HG02970 (cell line): ENCODE measurements around the gene PPFIA2.

ENCODE experiments used
- ATAC-seq: cut with Tn5 transposase; IDR thresholded peaks from one replicate; pipeline ENCODE4 v1.9.1; 2021; ENCODE audit warnings: mild to moderate bottlenecking, moderate library complexity, moderate number of reproducible peaks; ENCODE audit not compliant: unreplicated experiment, low FRiP score

The PPFIA2 gene

DNA sequence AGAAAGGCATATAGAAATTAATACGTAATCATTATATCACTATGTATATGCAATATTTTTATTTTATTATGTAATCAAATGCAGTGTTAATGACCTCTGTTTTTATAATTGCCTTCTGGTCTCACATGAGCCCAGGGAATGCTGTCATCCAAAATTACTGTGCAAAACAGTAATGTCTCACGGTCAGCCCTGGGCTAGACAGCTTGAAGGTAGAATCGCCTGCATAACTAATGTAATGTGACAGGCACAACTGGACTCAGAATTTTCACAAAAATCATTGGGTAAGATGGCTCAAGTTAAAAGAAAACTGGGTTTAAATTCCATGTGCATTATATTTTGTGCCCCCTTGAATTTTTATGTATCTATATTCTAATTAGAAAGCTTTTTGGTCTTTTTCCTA lies 293.3 kb downstream of the PPFIA2 start:
- no peak for ATAC-seq

DNA sequence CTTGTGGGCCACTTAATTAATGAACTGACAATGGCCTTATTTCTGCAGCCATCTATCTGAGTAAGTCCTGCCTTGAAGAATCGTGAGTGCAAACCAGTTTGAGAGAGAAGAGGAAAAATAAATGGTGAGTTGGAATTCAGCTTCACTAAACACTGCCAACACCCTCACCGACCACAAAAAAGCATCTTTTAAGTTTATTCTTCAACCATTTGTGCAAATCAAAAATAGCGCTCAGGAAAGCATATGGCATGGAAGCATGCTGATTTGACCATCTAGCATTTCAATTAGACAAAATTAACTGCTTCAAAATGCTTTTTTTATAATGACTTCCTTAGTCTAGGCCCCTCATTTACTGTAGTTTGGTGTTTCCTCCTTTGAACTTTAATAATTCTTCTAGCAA lies 294.0 kb downstream of the PPFIA2 start:
- ATAC-seq, result no peak

- no peak for ATAC-seq
Measured at GRCh38 chr12:81461163-81461562, 298.0 kb downstream of the PPFIA2 start.

DNA sequence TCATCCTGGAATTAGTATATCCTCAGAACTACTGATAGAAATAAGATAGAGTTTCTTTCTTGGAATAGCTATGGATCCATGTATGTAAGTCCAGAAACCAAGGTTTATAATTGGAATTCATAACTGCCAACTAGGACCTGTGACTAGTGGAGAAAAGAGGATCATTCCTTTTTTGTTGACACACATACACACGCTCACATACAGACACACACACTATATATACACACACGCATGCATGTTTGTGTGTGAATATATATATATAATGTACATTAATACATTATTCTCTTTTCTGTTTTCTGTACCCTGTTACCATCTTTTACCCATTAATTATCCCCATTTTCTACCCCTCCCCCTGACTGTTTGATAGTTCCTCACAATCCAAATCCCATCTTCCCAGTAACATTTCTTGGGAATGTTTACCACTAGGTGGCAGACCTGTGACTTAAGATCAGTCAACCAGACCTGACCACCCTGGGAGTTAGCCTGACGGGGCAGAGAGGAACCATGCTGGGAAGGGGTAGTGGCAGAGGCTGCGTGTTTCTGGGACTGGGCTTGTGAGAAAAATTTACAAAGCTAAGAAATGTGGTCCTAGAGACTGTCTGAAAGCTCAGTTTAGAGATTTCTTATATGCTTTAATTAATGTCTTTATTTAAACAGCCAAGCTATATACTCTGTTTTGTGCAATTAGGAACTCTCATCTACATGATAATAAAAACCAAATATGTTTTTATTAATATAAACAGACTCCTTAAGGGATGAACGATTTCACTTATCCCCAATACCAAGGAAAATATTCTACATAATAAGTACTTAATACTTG lies 308.0 kb downstream of the PPFIA2 start:
- ATAC-seq, result no peak

DNA sequence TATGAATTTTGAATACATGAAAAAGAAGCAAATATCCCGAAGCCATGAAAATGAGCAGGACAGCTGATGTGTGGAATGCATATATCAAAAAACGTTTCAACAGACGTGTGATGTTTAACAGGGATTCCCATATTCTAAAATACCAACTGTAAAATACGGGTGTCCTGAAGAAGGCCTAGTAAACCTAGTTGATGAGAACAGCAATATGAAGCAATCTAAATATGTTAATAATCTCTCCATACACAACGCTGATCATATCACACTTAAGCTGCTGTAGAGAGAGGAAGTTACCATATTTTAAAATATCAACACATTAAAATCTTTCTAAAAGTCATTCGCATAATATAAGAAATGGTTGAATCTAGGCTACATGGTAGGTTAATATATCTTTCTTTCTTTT lies 317.5 kb downstream of the PPFIA2 start:
- ATAC-seq, result no peak

GRCh38 chr12:81440001-81440400 lies 319.1 kb downstream of the PPFIA2 start:
- no peak for ATAC-seq

DNA sequence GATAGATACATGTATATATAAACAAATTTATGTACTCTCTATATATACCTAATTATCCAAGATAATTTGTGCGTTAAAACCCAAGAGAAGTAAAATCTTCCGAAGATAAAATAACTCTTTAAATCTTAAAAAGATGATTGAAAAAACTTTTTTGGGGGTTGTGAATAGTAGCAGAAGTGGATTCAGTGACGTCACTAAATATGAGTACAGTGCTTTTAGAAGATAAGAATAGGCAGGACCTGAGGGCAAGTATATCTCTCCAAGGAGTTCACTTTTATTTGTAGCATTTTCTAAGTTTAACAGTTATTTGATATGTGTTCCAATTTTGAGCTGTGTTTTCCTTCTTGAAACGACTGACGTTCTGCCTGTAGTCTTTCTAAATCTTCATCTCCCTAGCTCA lies 319.8 kb downstream of the PPFIA2 start:
- ATAC-seq, result no peak

GRCh38 chr12:81417056-81417455 lies 342.1 kb downstream of the PPFIA2 start:
- ATAC-seq, result no peak

- ATAC-seq, result no peak
Measured at GRCh38 chr12:81416571-81416970, 342.6 kb downstream of the PPFIA2 start.

DNA sequence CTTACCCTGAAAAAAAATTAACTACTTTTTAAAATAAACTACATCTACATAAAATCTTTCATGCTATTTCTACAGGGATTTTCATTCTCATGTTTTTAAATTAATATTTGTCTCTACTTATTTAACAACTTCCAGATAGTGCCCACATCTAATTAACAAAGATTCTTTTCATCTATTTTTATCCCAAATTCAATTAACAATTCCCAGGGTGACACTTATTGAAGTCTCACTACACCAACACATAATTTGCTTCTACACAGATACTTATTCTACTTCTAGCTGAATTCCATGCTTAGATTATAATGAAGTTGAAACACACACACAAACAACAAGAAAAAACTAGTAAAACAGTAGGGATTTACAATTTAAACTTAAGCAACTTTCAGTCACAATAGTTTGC lies 344.7 kb downstream of the PPFIA2 start:
- no peak for ATAC-seq

GRCh38 chr12:81412940-81413339 lies 346.2 kb downstream of the PPFIA2 start:
- ATAC-seq, result no peak

DNA sequence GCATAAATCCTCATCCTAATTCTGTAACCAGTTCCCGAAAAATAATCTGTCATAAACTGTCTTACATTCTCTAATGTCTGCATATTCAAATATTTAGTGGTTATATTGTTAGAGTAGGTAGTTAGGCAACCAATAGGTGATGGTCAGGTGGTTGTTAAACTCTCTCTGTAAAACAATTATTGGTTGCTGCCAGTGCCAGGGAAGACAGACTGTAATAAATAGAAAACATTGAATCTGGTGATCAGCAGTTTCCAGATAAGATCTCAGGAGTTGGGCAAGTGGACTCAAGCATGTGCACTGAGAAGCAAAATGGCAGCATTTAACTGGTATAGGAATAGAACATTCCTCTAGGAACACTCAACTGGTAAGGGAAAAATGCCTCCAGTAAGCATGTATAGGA lies 355.8 kb downstream of the PPFIA2 start:
- ATAC-seq, result no peak

GRCh38 chr12:81401241-81401640 lies 357.9 kb downstream of the PPFIA2 start:
- ATAC-seq, result no peak

DNA sequence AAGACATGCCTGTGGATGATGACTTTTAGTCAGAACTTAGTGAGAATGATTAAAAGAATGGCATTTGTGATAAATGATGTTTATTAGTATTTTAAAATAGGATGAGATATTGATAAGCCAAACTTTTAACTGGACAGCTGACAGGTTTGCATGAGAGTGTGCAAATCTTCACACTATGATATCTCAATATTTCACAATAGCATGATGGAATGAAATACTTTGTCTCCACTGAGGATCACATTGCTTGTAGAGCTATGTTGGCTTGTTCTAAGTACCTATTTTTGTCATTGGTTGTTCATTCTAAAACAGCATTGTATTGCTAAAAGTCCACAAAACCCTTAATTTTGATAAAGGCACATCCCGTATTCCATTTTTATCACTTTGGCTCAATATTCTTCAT lies 359.1 kb downstream of the PPFIA2 start:
- no peak for ATAC-seq

GRCh38 chr12:81395431-81395830 lies 363.7 kb downstream of the PPFIA2 start:
- no peak for ATAC-seq

DNA sequence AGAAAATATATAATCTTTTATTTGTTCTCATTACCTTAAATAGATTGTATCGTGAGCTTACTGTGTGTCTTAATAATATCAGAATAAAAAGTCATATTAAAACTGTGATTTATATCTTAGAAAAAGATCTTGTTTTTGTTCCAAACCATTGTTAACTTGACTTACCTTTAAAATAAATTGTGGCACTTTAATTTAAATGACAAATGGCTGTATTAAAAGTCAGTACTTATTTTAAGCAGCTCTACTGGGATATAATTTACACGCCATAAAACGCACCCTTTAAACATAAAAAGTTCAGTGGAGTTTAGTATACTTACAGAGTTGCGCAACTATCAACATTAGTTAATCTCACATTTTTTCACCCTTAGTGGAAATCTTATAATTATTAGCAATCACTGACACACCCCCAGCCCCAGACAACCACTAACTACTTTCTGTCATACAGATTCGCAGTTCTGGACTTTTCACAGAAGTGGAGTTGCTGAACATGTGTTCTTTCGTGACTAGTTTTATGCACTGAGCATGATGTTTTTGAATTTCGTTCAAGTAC lies 369.5 kb downstream of the PPFIA2 start:
- no peak for ATAC-seq

- no peak for ATAC-seq
Measured at GRCh38 chr12:81386101-81386500, 373.0 kb downstream of the PPFIA2 start.

- ATAC-seq, result no peak
Measured at GRCh38 chr12:81381951-81382350, 377.2 kb downstream of the PPFIA2 start.

DNA sequence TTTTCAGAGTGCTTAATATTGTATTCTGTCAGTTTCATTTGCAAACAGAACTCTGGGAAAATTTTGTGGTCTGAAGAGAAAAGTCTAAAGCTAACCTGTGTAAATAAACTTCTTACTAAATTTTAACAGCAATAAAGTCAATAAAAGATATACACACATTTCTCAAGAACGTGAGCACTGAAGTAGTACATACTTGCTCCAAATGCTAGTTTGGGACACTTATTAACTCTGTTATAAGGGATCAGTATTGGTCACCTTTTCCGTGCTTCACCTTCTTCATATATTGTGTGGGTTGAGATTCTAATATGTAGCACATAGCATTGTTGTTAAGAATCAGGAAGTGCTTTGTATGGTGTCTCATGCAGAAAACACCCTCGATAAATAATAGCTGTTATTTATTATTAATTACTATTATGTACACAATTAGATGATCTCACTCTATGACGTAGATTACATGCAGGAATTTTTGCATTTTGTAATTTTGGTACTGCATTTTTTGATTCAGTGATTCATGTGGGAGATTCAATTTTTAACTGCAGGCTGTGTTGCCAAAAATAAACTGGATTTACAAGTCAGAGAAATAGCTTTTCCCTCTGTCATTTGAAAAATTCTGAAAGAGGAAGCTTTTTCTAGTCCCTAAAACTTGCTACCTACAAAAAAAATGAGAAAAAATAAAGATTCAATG lies 380.4 kb downstream of the PPFIA2 start:
- no peak for ATAC-seq

DNA sequence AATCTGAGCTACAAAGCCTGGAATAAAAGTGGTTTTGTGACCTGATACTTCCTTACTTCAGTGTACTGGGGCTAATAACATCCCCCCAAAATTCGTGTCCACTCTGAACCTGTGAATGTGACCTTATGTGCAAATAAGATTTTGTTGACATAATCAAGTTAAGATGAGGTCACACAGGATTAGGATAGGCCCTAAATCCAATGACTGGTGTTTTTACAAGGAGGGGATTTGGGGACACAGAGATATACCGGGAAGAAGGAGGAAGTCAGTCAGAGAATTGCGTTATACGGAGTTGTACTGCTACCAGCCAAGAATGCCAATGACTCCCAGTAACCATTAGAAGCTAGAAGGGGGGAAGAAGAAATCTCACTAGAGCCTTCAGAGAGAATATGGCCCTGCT lies 381.4 kb downstream of the PPFIA2 start:
- ATAC-seq, result no peak

- ATAC-seq, result no peak
Measured at GRCh38 chr12:81375969-81376368, 383.2 kb downstream of the PPFIA2 start.

GRCh38 chr12:81370456-81370855 lies 388.7 kb downstream of the PPFIA2 start:
- ATAC-seq, result no peak
